Natural killer cell (primary cell): ENCODE measurements around the gene DPCD. TPM values are rescaled to one million over a fixed set of nuclear protein-coding genes. Genes with fewer than 3 reads are reported as not detected.

Experiments
- ATAC-seq, 3 donors: fragments of 150-1000 bp in 2 of 3; fragments of 200-7000 bp in 1 of 3; cut with Tn5 transposase; 1 replicate in 1 of 3; 2 replicates in 2 of 3; pipeline ENCODE4 v1.10.0; 2021; ENCODE audit warnings: mild to moderate bottlenecking in 2 of 3, moderate library complexity in 2 of 3
- DNase-seq, 2 donors: peaks; one replicate each; pipeline versions ENCODE4 v3.0.0 to v3.0.0-alpha.2; 2013 to 2021; ENCODE audit warnings: mixed read lengths in 1 of 2
- H3K27ac ChIP-seq: one replicate; pipeline ENCODE4 v1.5.1; 2013; ENCODE audit warnings: mild to moderate bottlenecking, low read length
- H3K27me3 ChIP-seq: one replicate; pipeline ENCODE4 v1.6.1; 2013; ENCODE audit warnings: low read length; ENCODE audit not compliant: control insufficient read depth, insufficient read depth
- H3K36me3 ChIP-seq: one replicate; pipeline ENCODE4 v1.6.1; 2013; ENCODE audit warnings: low read length; ENCODE audit not compliant: control insufficient read depth, insufficient read depth
- H3K4me1 ChIP-seq: one replicate; pipeline ENCODE4 v1.6.1; 2013; ENCODE audit warnings: low read length; ENCODE audit not compliant: control insufficient read depth, insufficient read depth
- H3K4me3 ChIP-seq: one replicate; pipeline ENCODE4 v1.5.1; 2013; ENCODE audit warnings: low read length
- H3K9me3 ChIP-seq: one replicate; pipeline ENCODE4 v1.6.1; 2013; ENCODE audit warnings: low read length; ENCODE audit not compliant: control insufficient read depth, insufficient read depth
- H3K27ac Mint-ChIP-seq, 2 donors: one replicate each; pipeline ENCODE4 v1.8.0; 2022; ENCODE audit warnings: mild to moderate bottlenecking in 2 of 2, mixed read lengths in 2 of 2, moderate library complexity in 1 of 2
- H3K27me3 Mint-ChIP-seq, 2 donors: one replicate each; pipeline ENCODE4 v1.8.0; 2022; ENCODE audit warnings: low read depth in 2 of 2, mixed read lengths in 2 of 2
- H3K36me3 Mint-ChIP-seq: one replicate; pipeline ENCODE4 v1.8.0; 2022; ENCODE audit warnings: mixed read lengths
- H3K4me1 Mint-ChIP-seq, 2 donors: one replicate each; pipeline ENCODE4 v1.8.0; 2022; ENCODE audit warnings: mixed read lengths in 2 of 2
- H3K4me3 Mint-ChIP-seq: one replicate; pipeline ENCODE4 v1.8.0; 2022; ENCODE audit warnings: mild to moderate bottlenecking, moderate library complexity, mixed read lengths
- H3K9me3 Mint-ChIP-seq, 2 donors: one replicate each; pipeline ENCODE4 v1.8.0; 2022; ENCODE audit warnings: mixed read lengths in 2 of 2
- WGBS: methylation state at CpG from one replicate; pipeline ENCODE4 v1.1.7; 2013; ENCODE audit warnings: missing lambda C conversion rate; ENCODE audit not compliant: insufficient coverage; 5-methylcytosine and 5-hydroxymethylcytosine counted together
- intact Hi-C: fragments of 100-400 bp; cut with micrococcal nuclease; formaldehyde crosslinking; loops from one replicate; pipeline ENCODE4 v1.14.2; 2022
- total RNA-seq, 4 donors: library from RNA; stranded (reverse); fragments of 120-200 nt in 1 of 4; gene quantifications; one replicate each; pipeline versions ENCODE4 v1.2.3 to v1.2.4, GENCODE V29; 2013 to 2022
- TF ChIP-seq, protein P1 (sequence below): fragments of 200-600 bp; IDR thresholded peaks from one replicate; pipeline ENCODE4 v1.8.0; 2022; ENCODE audit warnings: antibody characterized with exemption

Gene DPCD
- total RNA-seq, 3 donors from 2014 or later (not counting 1 experiment from before 2014, with no cell fraction given), result 0.72 to 1.0 (median 0.83) TPM

- Mint-ChIP-seq H3K27me3 (no peaks in the 10 kb centered on the region), H3K9me3 (no peaks in the 10 kb centered on the region), H3K36me3 (peaks cover 8% of the 10 kb centered on the region), H3K4me1 (peaks cover 18 to 33% of the 10 kb centered on the region in 2 donors), H3K27ac (no peak overlapping the region), H3K4me3 (no peak overlapping the region)
- TF ChIP-seq, protein P1, sequence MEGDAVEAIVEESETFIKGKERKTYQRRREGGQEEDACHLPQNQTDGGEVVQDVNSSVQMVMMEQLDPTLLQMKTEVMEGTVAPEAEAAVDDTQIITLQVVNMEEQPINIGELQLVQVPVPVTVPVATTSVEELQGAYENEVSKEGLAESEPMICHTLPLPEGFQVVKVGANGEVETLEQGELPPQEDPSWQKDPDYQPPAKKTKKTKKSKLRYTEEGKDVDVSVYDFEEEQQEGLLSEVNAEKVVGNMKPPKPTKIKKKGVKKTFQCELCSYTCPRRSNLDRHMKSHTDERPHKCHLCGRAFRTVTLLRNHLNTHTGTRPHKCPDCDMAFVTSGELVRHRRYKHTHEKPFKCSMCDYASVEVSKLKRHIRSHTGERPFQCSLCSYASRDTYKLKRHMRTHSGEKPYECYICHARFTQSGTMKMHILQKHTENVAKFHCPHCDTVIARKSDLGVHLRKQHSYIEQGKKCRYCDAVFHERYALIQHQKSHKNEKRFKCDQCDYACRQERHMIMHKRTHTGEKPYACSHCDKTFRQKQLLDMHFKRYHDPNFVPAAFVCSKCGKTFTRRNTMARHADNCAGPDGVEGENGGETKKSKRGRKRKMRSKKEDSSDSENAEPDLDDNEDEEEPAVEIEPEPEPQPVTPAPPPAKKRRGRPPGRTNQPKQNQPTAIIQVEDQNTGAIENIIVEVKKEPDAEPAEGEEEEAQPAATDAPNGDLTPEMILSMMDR, result no peak
- Histone ChIP-seq H3K4me1 (peaks cover 8% of the 10 kb centered on the region), H3K4me3 (no peak overlapping the region), H3K27ac (no peak overlapping the region), H3K27me3 (no peaks in the 10 kb centered on the region), H3K36me3 (peaks cover 55% of the 10 kb centered on the region), H3K9me3 (no peaks in the 10 kb centered on the region)
- 98% methylated on average over 6 of the region's 6 CpGs for WGBS
- DNase-seq (no peak), ATAC-seq (no peak)
- intact Hi-C loops, result no loop called here
Measured at GRCh38 chr10:101619983-101620382, 31.9 kb downstream of the DPCD start.

- H3K36me3 Mint-ChIP-seq, result peaks cover 8% of the 10 kb centered on the region
- no peak overlapping the region for H3K4me3 Mint-ChIP-seq
- TF ChIP-seq, protein P1, result no peak
- no peaks in the 10 kb centered on the region for H3K27me3 ChIP-seq
- H3K27me3 Mint-ChIP-seq, result no peaks in the 10 kb centered on the region
- no peaks in the 10 kb centered on the region for H3K9me3 Mint-ChIP-seq
- ATAC-seq, result no peak
- DNase-seq, result no peak
- no peak overlapping the region for H3K27ac ChIP-seq
- 100% methylated on average over 1 of the region's 1 CpG for WGBS
- peaks cover 5% of the 10 kb centered on the region for H3K4me1 ChIP-seq
- intact Hi-C loops, result no loop called here
- H3K36me3 ChIP-seq, result peaks cover 54% of the 10 kb centered on the region
- peaks cover 23 to 28% of the 10 kb centered on the region in 2 donors for H3K4me1 Mint-ChIP-seq
- no peaks in the 10 kb centered on the region for H3K9me3 ChIP-seq
- H3K27ac Mint-ChIP-seq, result peak overlapping the region in 1 of 2 donors; percentile 20
- H3K4me3 ChIP-seq, result no peak overlapping the region
Measured at GRCh38 chr10:101623528-101623927, 35.4 kb downstream of the DPCD start.

- Mint-ChIP-seq H3K27me3 (no peaks in the 10 kb centered on the region), H3K9me3 (no peaks in the 10 kb centered on the region), H3K4me3 (no peak overlapping the region), H3K27ac (peak overlapping the region; percentile 54 to 79), H3K4me1 (peaks cover 20 to 30% of the 10 kb centered on the region in 2 donors), H3K36me3 (peaks cover 8% of the 10 kb centered on the region)
- no peaks in the 10 kb centered on the region for H3K4me1 ChIP-seq
- intact Hi-C loops, result no loop called here
- no peak overlapping the region for H3K27ac ChIP-seq
- DNase-seq (no peak), ATAC-seq (no peak)
- 81% methylated on average over 4 of the region's 4 CpGs for WGBS
- H3K27me3 ChIP-seq, result no peaks in the 10 kb centered on the region
- no peak overlapping the region for H3K4me3 ChIP-seq
- peaks cover 50% of the 10 kb centered on the region for H3K36me3 ChIP-seq
- TF ChIP-seq, protein P1, result no peak
- no peaks in the 10 kb centered on the region for H3K9me3 ChIP-seq
Measured at GRCh38 chr10:101624526-101625102, 36.5 kb downstream of the DPCD start.
